Cardiac fibroblast (primary cell): ENCODE results near the gene FRS2.

ENCODE experiments used
- DNase-seq, 2 donors: peaks; one replicate each; pipeline versions ENCODE4 v3.0.0 to v3.0.0-alpha.2; 2010; ENCODE audit warnings: low read depth in 2 of 2
- H3K4me3 ChIP-seq, 2 donors: replicated peaks in 1 of 2; 1 replicate in 1 of 2; 2 replicates in 1 of 2; pipeline ENCODE4 v1.5.1; 2011; ENCODE audit warnings: low read depth in 2 of 2, low read length in 2 of 2, mild to moderate bottlenecking in 2 of 2, moderate library complexity in 1 of 2
- CTCF ChIP-seq: IDR thresholded peaks from one replicate; pipeline ENCODE4 v1.5.1; 2011; ENCODE audit warnings: low read depth, mild to moderate bottlenecking, low read length, inconsistent platforms

Gene FRS2

GRCh38 chr12:69457433-69457832 lies 12.8 kb upstream of the FRS2 start:
- DNase-seq = no peak
- no peak for TF ChIP-seq CTCF
- H3K4me3 ChIP-seq = no peak overlapping the region

DNA sequence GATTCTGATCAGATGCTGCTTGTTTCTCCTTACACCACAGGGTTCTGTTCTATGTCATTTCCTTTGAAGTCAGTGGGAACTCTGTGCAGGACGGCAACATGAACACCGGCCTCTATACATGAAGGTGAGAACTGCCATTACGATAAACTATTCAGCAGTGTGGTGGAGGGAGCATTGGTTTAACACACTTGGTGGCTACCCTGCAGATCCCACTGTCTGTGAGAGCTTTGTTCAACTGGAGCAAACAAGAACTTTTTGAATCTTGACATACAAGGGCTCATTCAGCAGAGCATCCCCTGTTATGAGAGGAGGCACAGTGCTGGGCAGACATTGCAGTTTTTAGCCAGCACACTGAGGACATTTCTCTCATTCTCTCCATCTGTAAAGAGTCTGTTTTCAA lies 10.7 kb upstream of the FRS2 start:
- H3K4me3 ChIP-seq = no peak overlapping the region
- DNase-seq = no peak
- TF ChIP-seq CTCF = no peak

- TF ChIP-seq CTCF = no peak
- no peak overlapping the region for H3K4me3 ChIP-seq
- DNase-seq = no peak
These were observed 5.8 kb upstream of the FRS2 start for GRCh38 chr12:69464428-69464827.

DNA sequence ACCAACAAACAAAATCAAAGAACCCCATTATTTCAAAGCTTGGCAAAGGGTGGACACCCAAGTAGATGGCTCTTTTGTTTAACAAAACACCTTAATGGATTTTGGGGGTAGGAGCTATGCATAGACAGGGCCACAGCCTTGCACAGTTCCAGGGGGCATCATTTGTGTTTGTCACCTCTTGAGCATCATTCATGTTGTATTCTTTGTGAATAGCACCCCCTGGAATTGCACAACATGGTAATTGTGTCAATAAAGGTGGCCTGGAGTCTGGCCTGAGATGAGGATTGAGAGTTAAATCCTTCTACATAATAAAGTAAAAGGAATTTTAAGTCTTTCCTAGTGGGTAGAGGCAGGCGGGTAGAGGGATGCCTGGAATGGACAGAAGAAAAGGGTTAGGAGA lies 3.3 kb upstream of the FRS2 start:
- H3K4me3 ChIP-seq = no peak overlapping the region
- TF ChIP-seq CTCF = no peak
- DNase-seq = no peak

- no peak overlapping the region for H3K4me3 ChIP-seq
- DNase-seq = no peak
- no peak for TF ChIP-seq CTCF
These were observed 2.8 kb upstream of the FRS2 start for GRCh38 chr12:69467366-69467765.

GRCh38 chr12:69468237-69469026 lies 1.8 kb upstream of the FRS2 start:
- DNase-seq = no peak
- H3K4me3 ChIP-seq = no peak overlapping the region
- TF ChIP-seq CTCF = no peak

GRCh38 chr12:69469854-69470188 lies 367 bp upstream of the FRS2 start:
- no peak for TF ChIP-seq CTCF
- H3K4me3 ChIP-seq = peak overlapping the region; percentile 80 to 94
- no peak for DNase-seq
